Measurements from ENCODE around the gene PHLPP1.
"Not testable (repeated sequence)": the region's sequence is repeated elsewhere in the genome, so short reads cannot be mapped to it uniquely, and the experiment has no call there.

Gene PHLPP1

GRCh38 chr18:62776024-62776570 is 60.8 kb downstream of the PHLPP1 start:
- no peak for DNase-seq

- no peak for DNase-seq
Observed at GRCh38 chr18:62777814-62778213, 62.5 kb downstream of the PHLPP1 start.

DNA sequence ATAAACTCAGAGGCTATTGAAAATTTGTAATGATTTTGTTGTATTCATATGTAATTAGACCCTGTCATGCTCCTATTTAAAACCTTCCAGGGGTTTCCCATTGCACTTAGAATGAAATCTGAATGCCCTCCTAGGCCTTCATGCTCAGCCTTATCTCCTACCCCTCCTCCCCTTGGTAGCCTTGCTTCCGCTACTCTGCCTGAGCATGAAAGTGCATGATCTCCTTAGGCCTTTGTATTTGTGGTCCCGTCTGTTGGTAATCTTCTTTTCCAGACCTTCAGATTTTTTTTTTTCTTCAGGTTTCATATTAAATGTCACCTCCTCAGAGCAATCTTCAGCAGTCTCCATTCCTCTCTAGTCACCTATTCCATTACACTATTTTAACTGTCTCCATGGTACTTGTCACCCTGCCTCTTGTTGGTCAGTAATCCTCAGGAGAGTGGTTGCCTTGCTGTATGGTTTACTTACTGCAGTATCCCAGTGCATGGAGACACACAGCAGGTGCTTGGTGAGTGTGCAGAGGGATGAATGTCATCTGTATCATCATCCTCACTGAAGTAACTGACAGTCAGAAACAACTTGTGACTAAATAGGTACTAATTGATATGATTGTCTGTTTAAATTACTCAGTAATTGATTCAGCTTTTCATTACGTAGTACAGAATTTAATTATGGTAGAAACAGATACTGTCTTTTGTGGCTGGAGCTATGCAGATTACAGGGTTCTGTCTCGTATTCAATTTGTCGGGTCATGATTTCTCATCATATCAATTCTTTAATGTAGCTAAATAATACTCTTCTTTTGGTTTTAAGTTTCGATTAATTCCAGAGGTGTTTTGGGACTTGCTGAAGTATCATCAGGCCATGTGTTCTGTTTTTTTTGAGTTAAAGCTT is 63.9 kb downstream of the PHLPP1 start:
- DNase-seq, result no peak

GRCh38 chr18:62781262-62781661 is 65.9 kb downstream of the PHLPP1 start:
- no peak for DNase-seq

- DNase-seq, result peak in 1 of 2 experiments; percentile 26
Observed at GRCh38 chr18:62781893-62782292, 66.6 kb downstream of the PHLPP1 start.

GRCh38 chr18:62784338-62784965 is 69.1 kb downstream of the PHLPP1 start:
- peak in 1 of 2 experiments; percentile 45 for DNase-seq

DNA sequence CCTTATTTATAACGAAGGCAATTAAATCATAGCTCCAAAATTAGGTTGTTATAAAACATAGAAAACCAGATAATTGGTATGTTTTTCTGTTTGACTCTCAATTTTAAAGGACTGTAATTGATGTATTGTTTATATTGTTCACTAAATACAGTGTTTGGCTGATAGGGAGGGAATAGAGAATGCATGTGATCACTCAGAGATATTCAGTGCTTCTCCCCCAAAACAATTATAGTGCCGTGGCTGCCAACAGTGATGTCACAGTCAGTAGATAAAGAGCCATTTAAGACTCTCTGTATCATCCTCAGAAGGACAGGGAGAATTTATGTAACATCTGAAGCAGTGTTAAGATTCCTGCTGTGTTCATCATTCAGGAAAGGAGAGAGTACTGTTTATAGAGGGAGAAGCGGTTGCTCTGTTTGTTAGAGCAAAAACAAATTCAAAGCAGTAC is 69.6 kb downstream of the PHLPP1 start:
- DNase-seq, result peak; percentile 40 to 62

GRCh38 chr18:62786689-62787088 is 71.3 kb downstream of the PHLPP1 start:
- no peak for DNase-seq

GRCh38 chr18:62788111-62788510 is 72.8 kb downstream of the PHLPP1 start:
- DNase-seq, result peak in 1 of 2 experiments; percentile 25

DNA sequence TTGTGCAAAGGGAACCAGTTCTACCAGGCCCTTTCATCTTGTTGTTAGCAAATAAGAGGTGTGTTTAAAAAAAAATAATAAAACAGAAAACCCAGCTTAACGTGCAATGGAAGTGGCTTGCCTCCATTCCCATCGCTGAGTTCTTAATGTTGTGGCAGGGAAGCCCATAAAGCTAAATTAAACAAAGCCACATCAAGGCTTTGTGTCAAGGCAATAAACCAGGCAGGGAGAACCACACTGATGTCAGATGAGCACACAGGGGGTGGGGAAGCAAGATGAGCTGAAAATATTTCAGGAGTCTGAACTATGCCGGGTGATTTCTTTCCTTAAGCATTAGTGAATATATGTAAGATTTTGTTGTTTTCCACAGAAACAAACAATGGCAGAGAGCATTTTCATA is 73.5 kb downstream of the PHLPP1 start:
- DNase-seq, result peak; percentile 9 to 51

- peak in 1 of 2 experiments; percentile 29 for DNase-seq
Observed at GRCh38 chr18:62790871-62791772, 75.8 kb downstream of the PHLPP1 start.

DNA sequence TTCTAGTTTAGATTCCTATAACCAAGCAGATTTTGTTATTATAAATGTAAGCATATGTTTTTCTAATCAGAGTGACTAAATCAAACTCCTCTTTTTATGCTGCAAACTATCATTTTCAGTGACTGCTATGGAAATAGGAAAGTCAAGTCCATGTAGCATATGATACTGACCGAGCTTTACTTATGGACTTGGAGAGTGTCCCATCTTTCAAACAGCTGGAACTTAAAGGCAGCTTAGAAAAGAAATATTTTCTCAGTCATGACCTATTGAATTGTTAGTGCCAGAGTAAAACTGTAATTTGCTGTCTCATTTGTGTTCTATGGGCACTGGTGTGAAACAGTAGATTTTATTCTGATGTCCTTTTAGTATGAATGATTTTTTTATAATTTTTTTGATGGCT is 76.7 kb downstream of the PHLPP1 start:
- DNase-seq, result no peak

DNA sequence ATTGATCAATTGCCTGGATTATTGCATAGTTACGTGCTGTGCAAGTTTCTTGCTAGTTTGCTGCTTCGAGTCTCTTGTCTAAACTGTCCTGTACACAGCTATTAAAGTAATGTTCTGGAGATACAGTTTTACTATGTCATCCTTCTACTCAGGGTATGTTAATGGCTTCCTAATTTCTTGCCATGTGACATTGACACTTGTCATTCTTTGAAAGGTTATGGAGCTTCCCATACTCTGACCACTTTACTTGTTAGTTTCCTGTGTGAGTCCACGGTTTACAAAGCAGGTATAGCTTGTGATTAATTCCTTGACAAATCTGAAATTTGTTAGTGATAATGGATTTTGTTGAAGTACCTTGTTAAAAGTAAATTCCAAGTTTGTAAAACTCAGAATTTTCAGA is 80.5 kb downstream of the PHLPP1 start:
- no peak for DNase-seq

DNA sequence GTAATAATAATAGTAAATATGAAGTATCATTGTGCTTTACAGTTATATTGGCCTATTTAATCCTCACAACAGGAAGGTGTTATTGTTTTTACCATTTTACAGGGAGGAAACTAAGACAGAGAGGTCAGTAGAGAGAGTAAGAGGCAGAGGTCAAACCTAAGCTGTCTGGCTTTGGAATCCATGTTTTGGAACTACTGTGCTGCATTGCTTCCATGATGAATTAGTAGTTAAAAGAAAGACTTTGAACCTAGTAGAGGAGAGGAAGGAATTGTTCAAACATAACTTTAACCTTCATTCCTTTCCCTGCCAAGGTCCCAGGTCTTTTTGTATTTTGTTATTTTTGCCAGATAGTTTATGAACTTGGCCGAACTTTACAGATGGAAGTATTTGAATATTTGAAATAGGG is 80.9 kb downstream of the PHLPP1 start:
- no peak for DNase-seq

DNA sequence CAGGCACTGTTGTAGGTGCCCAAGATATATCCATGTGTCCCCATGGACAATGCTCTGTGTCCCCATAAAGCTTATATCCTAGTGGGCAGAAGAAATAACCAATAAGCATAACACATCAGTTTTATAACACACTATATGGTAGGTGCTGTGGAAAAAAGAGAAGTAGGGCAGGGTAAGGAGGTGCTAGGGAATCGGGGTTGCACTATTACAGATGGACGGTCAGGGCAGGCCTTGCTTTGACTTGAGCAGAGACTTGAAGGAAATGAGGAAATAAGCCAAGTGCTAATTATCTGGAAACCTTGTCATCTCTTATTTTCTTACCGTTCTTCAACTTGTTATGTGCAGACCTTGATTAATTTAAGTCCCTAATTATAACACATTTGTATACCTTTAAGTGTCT is 82.0 kb downstream of the PHLPP1 start:
- no peak for DNase-seq

DNA sequence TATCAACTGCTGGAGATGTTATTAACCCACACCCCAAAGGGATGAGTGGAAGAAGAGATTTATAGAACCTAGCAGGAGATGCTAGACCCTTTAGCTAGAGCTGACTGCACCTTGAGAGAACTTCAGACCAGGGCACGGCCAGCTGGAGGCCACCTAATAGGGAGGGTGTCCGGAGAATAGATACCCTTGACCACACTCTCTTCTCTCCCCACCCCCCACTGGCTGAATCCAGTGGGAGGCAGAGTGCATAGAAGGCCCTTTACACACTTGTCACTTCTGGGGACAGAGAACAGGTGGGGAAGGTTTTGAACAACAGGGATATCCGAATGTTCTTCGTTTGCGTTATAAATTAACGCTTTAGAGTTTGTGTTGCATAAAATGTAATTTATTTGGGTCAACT is 84.6 kb downstream of the PHLPP1 start:
- DNase-seq, result no peak

DNA sequence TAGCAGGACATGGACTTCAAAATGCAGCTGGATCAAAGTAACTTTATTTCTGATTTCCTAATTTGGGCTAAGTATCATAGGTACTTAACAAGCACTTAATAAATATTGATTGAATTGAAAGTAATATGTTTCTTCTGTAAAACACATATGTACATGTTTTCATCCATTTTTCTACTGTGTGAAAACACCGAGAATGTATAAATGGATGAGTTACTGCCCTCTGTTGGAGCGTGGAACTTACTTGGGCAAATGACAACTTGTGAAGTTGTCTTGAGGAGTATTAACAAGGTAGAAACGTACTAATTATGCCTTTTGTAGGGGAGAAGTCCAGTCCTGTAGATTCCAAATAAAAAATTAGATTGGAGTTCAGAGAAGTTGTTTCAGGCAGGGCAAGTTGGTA is 87.2 kb downstream of the PHLPP1 start:
- no peak for DNase-seq

DNA sequence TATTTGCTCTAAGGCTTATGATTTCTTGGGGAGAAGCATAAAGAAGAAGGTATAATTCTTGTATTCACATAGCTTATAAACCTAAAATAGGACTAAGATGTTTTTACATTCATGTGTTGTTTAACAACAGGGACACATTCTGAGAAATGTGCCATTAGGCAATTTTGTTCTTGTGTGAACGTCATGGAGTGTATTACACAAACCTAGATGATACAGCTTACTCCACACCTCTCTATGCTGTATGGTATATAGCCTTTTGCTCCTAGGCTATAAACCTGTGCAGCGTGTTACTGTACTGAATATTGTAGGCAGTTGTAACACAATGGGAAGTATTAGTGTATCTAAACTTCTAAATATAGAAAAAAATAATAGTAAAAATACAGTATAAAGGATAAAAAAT is 92.1 kb downstream of the PHLPP1 start:
- no peak for DNase-seq

GRCh38 chr18:62808123-62808522 is 92.8 kb downstream of the PHLPP1 start:
- no peak for DNase-seq

- not testable (repeated sequence) for DNase-seq
Observed at GRCh38 chr18:62809445-62809844, 94.1 kb downstream of the PHLPP1 start.

- no peak for DNase-seq
Observed at GRCh38 chr18:62809900-62810299, 94.6 kb downstream of the PHLPP1 start.

DNA sequence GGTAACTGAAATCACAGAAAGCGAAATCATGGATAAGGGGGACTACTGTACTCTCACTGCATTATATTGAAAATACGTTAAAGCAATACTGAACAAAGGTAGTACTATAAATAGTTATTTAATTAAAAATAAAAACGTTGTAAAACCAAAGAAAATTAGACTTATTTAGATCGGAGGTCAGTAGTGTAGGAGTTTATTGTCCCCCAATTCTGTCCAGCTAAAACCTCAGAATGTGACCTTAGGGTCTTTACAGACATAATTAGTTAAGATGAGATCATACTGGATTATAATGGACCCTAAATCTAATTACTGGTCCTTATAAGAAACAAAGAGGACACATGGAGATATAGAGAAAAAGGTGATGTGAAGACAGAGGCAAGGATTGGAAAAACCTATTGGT is 95.3 kb downstream of the PHLPP1 start:
- DNase-seq, result no peak

GRCh38 chr18:62811674-62812073 is 96.3 kb downstream of the PHLPP1 start:
- no peak for DNase-seq

Measured in NCI-H2081 (cell line).